Measurements from ENCODE around the gene EMP2. TPM values are rescaled to one million over a fixed set of nuclear protein-coding genes. Genes with fewer than 3 reads are reported as not detected.

The EMP2 gene
- total RNA-seq, 4 donors from 2014 or later, result 7.9 to 13.5 (median 11.7) TPM

- intact Hi-C loops (cut with DNase I; ENCODE audit: low total_unique reads), result no loop called here
- no peak overlapping the region for H3K27ac ChIP-seq
- ATAC-seq (no peak), DNase-seq (no peak)
- no peaks in the 10 kb centered on the region for H3K9me3 ChIP-seq
- TF ChIP-seq POLR2A (IDR thresholded peaks at IDR 0.05), result no peak
- TF ChIP-seq CTCF (IDR thresholded peaks at IDR 0.05 in 4 of 5, conservative IDR thresholded peaks at IDR 0.05 in 1 of 5), result no peak
- peaks cover 0 to 6% of the 10 kb centered on the region in 2 donors for H3K4me1 ChIP-seq
- no peaks in the 10 kb centered on the region for H3K36me3 ChIP-seq
- no peaks in the 10 kb centered on the region for H3K27me3 ChIP-seq
- H3K4me3 ChIP-seq, result no peak overlapping the region
- in situ Hi-C loops (cut with MboI; ENCODE audit: low sequenced_read_pairs in 4 of 4), result no loop called here
Measured at GRCh38 chr16:10610499-10611184, 30.2 kb upstream of the EMP2 start.

- no peak for TF ChIP-seq CTCF (IDR thresholded peaks at IDR 0.05 in 4 of 5, conservative IDR thresholded peaks at IDR 0.05 in 1 of 5)
- TF ChIP-seq POLR2A (IDR thresholded peaks at IDR 0.05), result no peak
- Histone ChIP-seq H3K9me3 (no peaks in the 10 kb centered on the region), H3K4me3 (no peak overlapping the region), H3K36me3 (no peaks in the 10 kb centered on the region), H3K27me3 (no peaks in the 10 kb centered on the region), H3K27ac (no peak overlapping the region), H3K4me1 (peaks cover 0 to 6% of the 10 kb centered on the region in 2 donors)
- in situ Hi-C loops (cut with MboI; ENCODE audit: low sequenced_read_pairs in 4 of 4), result no loop called here
- DNase-seq, result no peak
- intact Hi-C loops (cut with DNase I; ENCODE audit: low total_unique reads), result no loop called here
- ATAC-seq, result no peak
Measured at GRCh38 chr16:10609402-10609774, 29.0 kb upstream of the EMP2 start.

- in situ Hi-C loops (cut with MboI; ENCODE audit: low sequenced_read_pairs in 4 of 4), result no loop called here
Measured at GRCh38 chr16:10608687-10609401, 28.4 kb upstream of the EMP2 start.

GRCh38 chr16:10607157-10607556 lies 26.8 kb upstream of the EMP2 start:
- no peak overlapping the region for H3K27ac ChIP-seq
- no peak for TF ChIP-seq POLR2A (IDR thresholded peaks at IDR 0.05)
- no peak for TF ChIP-seq CTCF (IDR thresholded peaks at IDR 0.05 in 4 of 5, conservative IDR thresholded peaks at IDR 0.05 in 1 of 5)
- DNase-seq, result no peak
- no peaks in the 10 kb centered on the region for H3K9me3 ChIP-seq
- peaks cover 0 to 6% of the 10 kb centered on the region in 2 donors for H3K4me1 ChIP-seq
- no peak overlapping the region for H3K4me3 ChIP-seq
- no peak for ATAC-seq
- H3K27me3 ChIP-seq, result no peaks in the 10 kb centered on the region
- intact Hi-C loops (cut with DNase I; ENCODE audit: low total_unique reads) (no loop called here), in situ Hi-C loops (cut with MboI; ENCODE audit: low sequenced_read_pairs in 4 of 4) (no loop called here)
- no peaks in the 10 kb centered on the region for H3K36me3 ChIP-seq

More at GRCh38 chr16:10608687-10609401, 28.4 kb upstream of the EMP2 start:
- peak in 1 of 2 donors; percentile 39 for ATAC-seq
- no peaks in the 10 kb centered on the region for H3K36me3 ChIP-seq
- no peaks in the 10 kb centered on the region for H3K27me3 ChIP-seq
- H3K4me3 ChIP-seq, result no peak overlapping the region
- intact Hi-C loops (cut with DNase I; ENCODE audit: low total_unique reads), result no loop called here
- no peak for TF ChIP-seq POLR2A (IDR thresholded peaks at IDR 0.05)
- no peak for TF ChIP-seq CTCF (IDR thresholded peaks at IDR 0.05 in 4 of 5, conservative IDR thresholded peaks at IDR 0.05 in 1 of 5)
- no peak overlapping the region for H3K27ac ChIP-seq
- H3K9me3 ChIP-seq, result no peaks in the 10 kb centered on the region
- peaks cover 0 to 6% of the 10 kb centered on the region in 2 donors for H3K4me1 ChIP-seq
- DNase-seq, result no peak
